Mammary epithelial cell (primary cell): ENCODE data around the gene COL4A1.

ENCODE experiments used
- EZH2 ChIP-seq: IDR thresholded peaks from 2 replicates; pipeline ENCODE4 v1.6.1; 2012; ENCODE audit warnings: low read length, inconsistent platforms, borderline replicate concordance
- TF ChIP-seq, protein P1 (sequence below), 2 donors: IDR thresholded peaks in 1 of 2; conservative IDR thresholded peaks in 1 of 2; 2 replicates each; pipeline ENCODE4 v1.5.1; 2011 to 2012; ENCODE audit warnings: inconsistent platforms in 2 of 2, low read length in 2 of 2, mild to moderate bottlenecking in 2 of 2, control low read depth in 1 of 2, low read depth in 1 of 2; ENCODE audit not compliant: insufficient read depth in 1 of 2; ENCODE audit errors: extremely low read depth in 1 of 2

- no peak for TF ChIP-seq EZH2
- TF ChIP-seq, protein P1, sequence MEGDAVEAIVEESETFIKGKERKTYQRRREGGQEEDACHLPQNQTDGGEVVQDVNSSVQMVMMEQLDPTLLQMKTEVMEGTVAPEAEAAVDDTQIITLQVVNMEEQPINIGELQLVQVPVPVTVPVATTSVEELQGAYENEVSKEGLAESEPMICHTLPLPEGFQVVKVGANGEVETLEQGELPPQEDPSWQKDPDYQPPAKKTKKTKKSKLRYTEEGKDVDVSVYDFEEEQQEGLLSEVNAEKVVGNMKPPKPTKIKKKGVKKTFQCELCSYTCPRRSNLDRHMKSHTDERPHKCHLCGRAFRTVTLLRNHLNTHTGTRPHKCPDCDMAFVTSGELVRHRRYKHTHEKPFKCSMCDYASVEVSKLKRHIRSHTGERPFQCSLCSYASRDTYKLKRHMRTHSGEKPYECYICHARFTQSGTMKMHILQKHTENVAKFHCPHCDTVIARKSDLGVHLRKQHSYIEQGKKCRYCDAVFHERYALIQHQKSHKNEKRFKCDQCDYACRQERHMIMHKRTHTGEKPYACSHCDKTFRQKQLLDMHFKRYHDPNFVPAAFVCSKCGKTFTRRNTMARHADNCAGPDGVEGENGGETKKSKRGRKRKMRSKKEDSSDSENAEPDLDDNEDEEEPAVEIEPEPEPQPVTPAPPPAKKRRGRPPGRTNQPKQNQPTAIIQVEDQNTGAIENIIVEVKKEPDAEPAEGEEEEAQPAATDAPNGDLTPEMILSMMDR (conservative IDR thresholded peaks at IDR 0.05 in 1 of 2, IDR thresholded peaks at IDR 0.05 in 1 of 2; ENCODE audit: extremely low read depth in 1 of 2, insufficient read depth in 1 of 2, low read depth in 1 of 2, low read length in 2 of 2) = no peak
These were observed 20.2 kb upstream of the COL4A1 start for GRCh38 chr13:110327051-110327721.
